GM21381 (cell line): ENCODE results near the gene LIN52.

ENCODE experiments used
- ATAC-seq: cut with Tn5 transposase; IDR thresholded peaks from one replicate; pipeline ENCODE4 v1.9.1; 2021; ENCODE audit warnings: mild to moderate bottlenecking, moderate library complexity; ENCODE audit not compliant: unreplicated experiment

Gene LIN52

GRCh38 chr14:74223016-74223415, 138.3 kb downstream of the LIN52 start:
- ATAC-seq: no peak

GRCh38 chr14:74231784-74232183, 147.0 kb downstream of the LIN52 start:
- ATAC-seq: no peak

- no peak for ATAC-seq
Observed at GRCh38 chr14:74235017-74235416, 150.3 kb downstream of the LIN52 start.

GRCh38 chr14:74237441-74237840, 152.7 kb downstream of the LIN52 start:
- ATAC-seq: no peak

- no peak for ATAC-seq
Observed at GRCh38 chr14:74238974-74239847, 154.5 kb downstream of the LIN52 start, which contains the start of gene VSX2. Gene VSX2, plus strand, starts transcription at chr14:74239449. Its CDS starts 113 bp downstream, at chr14:74239562.

- ATAC-seq: no peak
Observed at GRCh38 chr14:74239848-74240793, 155.4 kb downstream of the LIN52 start.

GRCh38 chr14:74240794-74241651, 156.3 kb downstream of the LIN52 start:
- no peak for ATAC-seq

GRCh38 chr14:74241652-74242017, 156.9 kb downstream of the LIN52 start:
- no peak for ATAC-seq

GRCh38 chr14:74242021-74242779, 157.4 kb downstream of the LIN52 start:
- ATAC-seq: no peak

GRCh38 chr14:74242780-74243042, 158.0 kb downstream of the LIN52 start:
- ATAC-seq: no peak

GRCh38 chr14:74243051-74243450, 158.3 kb downstream of the LIN52 start:
- no peak for ATAC-seq

- no peak for ATAC-seq
Observed at GRCh38 chr14:74244115-74244514, 159.4 kb downstream of the LIN52 start.

- ATAC-seq: no peak
Observed at GRCh38 chr14:74245292-74245691, 160.5 kb downstream of the LIN52 start.

- ATAC-seq: no peak
Observed at GRCh38 chr14:74246542-74246941, 161.8 kb downstream of the LIN52 start.

- no peak for ATAC-seq
Observed at GRCh38 chr14:74248017-74248416, 163.3 kb downstream of the LIN52 start.

GRCh38 chr14:74249433-74250375, 164.9 kb downstream of the LIN52 start:
- ATAC-seq: no peak
